CD4-positive, alpha-beta T cell (primary cell): ENCODE measurements around the gene OAT. TPM values are rescaled to one million over a fixed set of nuclear protein-coding genes. Genes with fewer than 3 reads are reported as not detected.

Experiments used
- ATAC-seq: fragments of 200-7000 bp; cut with Tn5 transposase; one replicate; pipeline ENCODE4 v1.10.0; 2022; ENCODE audit warnings: mild to moderate bottlenecking; ENCODE audit not compliant: poor library complexity
- CTCF ChIA-PET: fragments of 350-600 bp; sonication (Branson Sonifier 250); formaldehyde crosslinking; loops from one replicate; lab custom pipeline; 2021; ENCODE audit warnings: antibody characterized with exemption, inconsistent platforms; lab: Charles Lee
- POLR2A ChIA-PET: fragments of 350-600 bp; sonication (Branson Sonifier 250); formaldehyde crosslinking; loops from one replicate; lab custom pipeline; 2021; ENCODE audit warnings: antibody characterized with exemption, inconsistent platforms; lab: Charles Lee
- DNase-seq, 14 experiments: peaks; one replicate each; pipeline ENCODE4 v3.0.0-alpha.2; 2013 to 2020; ENCODE audit warnings: mixed read lengths in 2 of 14
- H3K27ac ChIP-seq, 2 donors: one replicate each; pipeline versions ENCODE4 v1.5.1 to v1.7.0; 2013; ENCODE audit warnings: low read length in 2 of 2, low read depth in 1 of 2, mild to moderate bottlenecking in 1 of 2
- H3K27me3 ChIP-seq, 2 experiments: 1 replicate in 1 of 2; 2 replicates in 1 of 2; pipeline versions ENCODE4 v1.6.1 to v1.7.0; 2013; ENCODE audit warnings: low read length in 2 of 2, control low read depth in 1 of 2, mild to moderate bottlenecking in 1 of 2, moderate library complexity in 1 of 2; ENCODE audit not compliant: insufficient read depth in 2 of 2, control insufficient read depth in 1 of 2
- H3K36me3 ChIP-seq: one replicate; pipeline ENCODE4 v1.6.1; 2013; ENCODE audit warnings: low read length, control low read depth; ENCODE audit not compliant: insufficient read depth
- H3K4me1 ChIP-seq: one replicate; pipeline ENCODE4 v1.6.1; 2013; ENCODE audit warnings: low read length, control low read depth; ENCODE audit not compliant: insufficient read depth
- H3K4me3 ChIP-seq: one replicate; pipeline ENCODE4 v1.5.1; 2013; ENCODE audit warnings: mild to moderate bottlenecking, low read length, moderate library complexity
- H3K9me3 ChIP-seq, 2 experiments: 1 replicate in 1 of 2; 2 replicates in 1 of 2; pipeline versions ENCODE4 v1.6.1 to v1.7.0; 2013; ENCODE audit warnings: low read length in 2 of 2, mild to moderate bottlenecking in 2 of 2, control low read depth in 1 of 2, moderate library complexity in 1 of 2; ENCODE audit not compliant: control insufficient read depth in 1 of 2, insufficient read depth in 1 of 2
- H3K27ac Mint-ChIP-seq: one replicate; pipeline ENCODE4 v1.8.0; 2020; ENCODE audit warnings: mixed read lengths
- H3K27me3 Mint-ChIP-seq: one replicate; pipeline ENCODE4 v1.8.0; 2021; ENCODE audit warnings: mixed read lengths
- H3K36me3 Mint-ChIP-seq: one replicate; pipeline ENCODE4 v1.8.0; 2021; ENCODE audit warnings: low read depth, mixed read lengths
- H3K4me1 Mint-ChIP-seq: one replicate; pipeline ENCODE4 v1.8.0; 2021; ENCODE audit warnings: low read depth, mixed read lengths
- H3K4me3 Mint-ChIP-seq: one replicate; pipeline ENCODE4 v1.8.0; 2020; ENCODE audit warnings: mild to moderate bottlenecking, mixed read lengths
- H3K9me3 Mint-ChIP-seq: one replicate; pipeline ENCODE4 v1.8.0; 2020; ENCODE audit warnings: mixed read lengths
- CTCF ChIP-seq: fragments of 200-600 bp; IDR thresholded peaks from one replicate; pipeline ENCODE4 v1.8.0; 2022; ENCODE audit warnings: antibody characterized with exemption, mild to moderate bottlenecking
- intact Hi-C, 2 experiments: fragments of 100-400 bp; cut with DNase I in 1 of 2; cut with micrococcal nuclease in 1 of 2; formaldehyde crosslinking; loops; one replicate each; pipeline versions ENCODE4 v1.15.1 to v1.9.0; 2023 to 2025; cut with DNase I, micrococcal nuclease
- total RNA-seq, 174 experiments: library from RNA in 2 of 174; stranded (reverse) in 2 of 174; gene quantifications; one replicate each; pipeline ENCODE4 v1.2.3 and lab custom pipeline; 2021 to 2026

The OAT gene
- total RNA-seq, 2 experiments from 2014 or later = 48.5 to 54.9 TPM

GRCh38 chr10:124423813-124424212 is 5.1 kb upstream of the OAT start:
- no peak for ATAC-seq
- Histone ChIP-seq H3K4me1 (peaks cover 7% of the 10 kb centered on the region), H3K9me3 (no peaks in the 10 kb centered on the region), H3K4me3 (no peak overlapping the region), H3K27me3 (peaks cover 0 to 5% of the 10 kb centered on the region in 2 experiments), H3K36me3 (no peaks in the 10 kb centered on the region), H3K27ac (no peak overlapping the region)
- Mint-ChIP-seq H3K9me3 (no peaks in the 10 kb centered on the region), H3K4me1 (peaks cover 5% of the 10 kb centered on the region), H3K27me3 (peaks cover 27% of the 10 kb centered on the region), H3K27ac (no peak overlapping the region), H3K36me3 (no peaks in the 10 kb centered on the region), H3K4me3 (no peak overlapping the region)
- no peak for DNase-seq
- ChIA-PET CTCF (no interaction called here), POLR2A (no interaction called here)
- intact Hi-C loops = no loop called here
- no peak for TF ChIP-seq CTCF

DNA sequence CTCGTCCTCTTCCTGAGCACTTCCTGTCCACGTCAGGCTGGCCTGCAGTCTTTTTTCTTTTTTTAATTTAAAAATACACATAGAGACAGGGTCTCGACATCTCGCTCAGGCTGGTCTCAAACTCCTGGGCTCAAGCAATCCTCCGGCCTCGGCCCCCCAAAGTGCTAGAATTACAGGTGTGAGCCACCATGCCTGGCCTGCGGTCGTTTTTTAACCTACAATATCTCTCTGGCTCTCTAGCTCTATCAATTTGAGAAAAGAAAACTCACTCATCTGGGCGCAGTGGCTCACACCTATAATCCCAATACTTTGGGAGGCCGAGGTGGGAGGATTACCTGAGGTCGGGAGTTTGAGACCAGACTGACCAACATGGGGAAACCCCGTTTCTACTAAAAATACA is 4.0 kb upstream of the OAT start:
- Histone ChIP-seq H3K9me3 (no peaks in the 10 kb centered on the region), H3K4me1 (peaks cover 12% of the 10 kb centered on the region), H3K27me3 (peaks cover 0 to 5% of the 10 kb centered on the region in 2 experiments), H3K36me3 (no peaks in the 10 kb centered on the region), H3K27ac (no peak overlapping the region), H3K4me3 (no peak overlapping the region)
- DNase-seq = no peak
- CTCF ChIA-PET = no interaction called here
- intact Hi-C loops = no loop called here
- TF ChIP-seq CTCF = no peak
- no peaks in the 10 kb centered on the region for H3K9me3 Mint-ChIP-seq
- no peak overlapping the region for H3K4me3 Mint-ChIP-seq
- no peak overlapping the region for H3K27ac Mint-ChIP-seq
- POLR2A ChIA-PET = no interaction called here
- H3K4me1 Mint-ChIP-seq = peaks cover 9% of the 10 kb centered on the region
- peaks cover 26% of the 10 kb centered on the region for H3K27me3 Mint-ChIP-seq
- H3K36me3 Mint-ChIP-seq = no peaks in the 10 kb centered on the region
- ATAC-seq = no peak

- DNase-seq (no peak), ATAC-seq (no peak)
- peaks cover 0 to 3% of the 10 kb centered on the region in 2 experiments for H3K27me3 ChIP-seq
- H3K36me3 ChIP-seq = no peaks in the 10 kb centered on the region
- CTCF ChIA-PET = interaction anchor here (2.6 to 4.1 kb wide), 2 partner anchors 17 to 31 kb away, joined by 14 to 15 read pairs; no protein-coding TSS in a partner anchor
- no peaks in the 10 kb centered on the region for H3K36me3 Mint-ChIP-seq
- no peak overlapping the region for H3K27ac Mint-ChIP-seq
- no peaks in the 10 kb centered on the region for H3K9me3 Mint-ChIP-seq
- peaks cover 32% of the 10 kb centered on the region for H3K4me1 Mint-ChIP-seq
- peaks cover 14% of the 10 kb centered on the region for H3K4me1 ChIP-seq
- no peak for TF ChIP-seq CTCF
- peak overlapping the region; percentile 3 for H3K4me3 Mint-ChIP-seq
- intact Hi-C loops = no loop called here
- H3K27me3 Mint-ChIP-seq = peaks cover 15% of the 10 kb centered on the region
- H3K4me3 ChIP-seq = no peak overlapping the region
- POLR2A ChIA-PET = no interaction called here
- H3K27ac ChIP-seq = no peak overlapping the region
- H3K9me3 ChIP-seq = no peaks in the 10 kb centered on the region
Measured at GRCh38 chr10:124420254-124420653, 1.5 kb upstream of the OAT start.
